Endodermal cell (in vitro differentiated cells): ENCODE measurements around the gene MEDAG. TPM values are rescaled to one million over a fixed set of nuclear protein-coding genes. Genes with fewer than 3 reads are reported as not detected.

Experiments
- DNase-seq: peaks from one replicate; pipeline ENCODE4 v3.0.0-alpha.2; 2017
- H3K27ac ChIP-seq: 2 replicates; pipeline ENCODE4 v1.5.1; 2013; ENCODE audit warnings: mild to moderate bottlenecking, low read depth, low read length, moderate library complexity
- H3K27me3 ChIP-seq: 2 replicates; pipeline ENCODE4 v1.6.1; 2013; ENCODE audit warnings: mild to moderate bottlenecking, low read length, moderate library complexity; ENCODE audit not compliant: insufficient read depth, control insufficient read depth, poor library complexity, severe bottlenecking
- H3K36me3 ChIP-seq: 2 replicates; pipeline ENCODE4 v1.7.0; 2013; ENCODE audit warnings: mild to moderate bottlenecking, low read length, moderate library complexity; ENCODE audit not compliant: control insufficient read depth, insufficient read depth
- H3K4me1 ChIP-seq: one replicate; pipeline ENCODE4 v1.7.0; 2013; ENCODE audit warnings: low read length; ENCODE audit not compliant: control insufficient read depth, insufficient read depth
- H3K4me3 ChIP-seq: 2 replicates; pipeline ENCODE4 v1.5.1; 2013; ENCODE audit warnings: mild to moderate bottlenecking, low read length, moderate library complexity
- H3K9ac ChIP-seq: 2 replicates; pipeline ENCODE4 v1.6.1; 2013; ENCODE audit warnings: mild to moderate bottlenecking, low read length, moderate library complexity; ENCODE audit not compliant: poor library complexity, severe bottlenecking; ENCODE audit errors: extremely low read depth
- H3K9me3 ChIP-seq: 2 replicates; pipeline ENCODE4 v1.6.1; 2013; ENCODE audit warnings: mild to moderate bottlenecking, low read length, moderate library complexity; ENCODE audit not compliant: control insufficient read depth
- H3K27ac Mint-ChIP-seq: 2 replicates; pipeline ENCODE4 v1.8.0; 2020; ENCODE audit warnings: mixed read lengths
- H3K27me3 Mint-ChIP-seq: 2 replicates; pipeline ENCODE4 v1.8.0; 2021; ENCODE audit warnings: mild to moderate bottlenecking, mixed read lengths; ENCODE audit not compliant: insufficient read depth
- H3K36me3 Mint-ChIP-seq: 2 replicates; pipeline ENCODE4 v1.8.0; 2020; ENCODE audit warnings: low read depth, mixed read lengths
- H3K4me1 Mint-ChIP-seq: 2 replicates; pipeline ENCODE4 v1.8.0; 2020; ENCODE audit warnings: mixed read lengths
- H3K4me3 Mint-ChIP-seq: 2 replicates; pipeline ENCODE4 v1.8.0; 2020; ENCODE audit warnings: mild to moderate bottlenecking, moderate library complexity, mixed read lengths
- H3K9me3 Mint-ChIP-seq: 2 replicates; pipeline ENCODE4 v1.8.0; 2020; ENCODE audit warnings: mild to moderate bottlenecking, mixed read lengths
- WGBS, 2 experiments: methylation state at CpG; one replicate each; pipeline versions ENCODE4 v1.1.5 to v1.1.7; 2013; ENCODE audit warnings: missing lambda C conversion rate in 2 of 2, mixed read lengths in 1 of 2; ENCODE audit not compliant: insufficient coverage in 1 of 2, insufficient read length in 1 of 2; 5-methylcytosine and 5-hydroxymethylcytosine counted together
- total RNA-seq, 2 donors: library from RNA; stranded (reverse); fragmentation: NEBNext Ultra II Directional in 1 of 2; extraction: Animal tissue kit (Norgen Biotek cat#: 25700) in 1 of 2; gene quantifications; 2 replicates in 1 of 2; 3 replicates in 1 of 2; pipeline ENCODE4 v1.2.1, GENCODE V29; 2021
- TF ChIP-seq, protein P1 (sequence below): fragments of 200-600 bp; sonication (generic); conservative IDR thresholded peaks from 2 replicates; pipeline ENCODE4 v1.5.0; 2021; ENCODE audit warnings: antibody characterized with exemption, mild to moderate bottlenecking

The MEDAG gene
- total RNA-seq, 2 donors from 2014 or later: 0.13 to 0.33 TPM

DNA sequence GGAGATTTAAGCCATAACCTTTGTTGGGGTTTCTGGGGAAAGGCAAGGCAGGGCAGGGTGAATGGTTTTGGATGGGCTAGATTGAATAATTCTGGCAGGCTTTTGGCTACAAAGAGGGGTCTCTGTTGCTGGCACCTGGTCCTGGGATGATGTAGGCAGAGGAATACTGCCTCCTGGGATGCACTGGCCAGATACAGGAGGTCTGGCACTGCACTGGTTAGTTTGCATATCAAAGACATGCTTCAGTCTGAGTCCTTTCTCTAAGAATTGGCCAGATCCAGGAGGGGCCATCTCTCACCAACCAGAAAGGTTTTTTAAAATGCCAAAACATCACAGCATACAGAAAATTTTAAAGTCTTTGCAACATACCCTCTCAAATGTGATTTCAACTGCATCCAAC lies 8.0 kb upstream of the MEDAG start:
- no peaks in the 10 kb centered on the region for H3K9me3 ChIP-seq
- H3K9ac ChIP-seq: no peak overlapping the region
- Mint-ChIP-seq H3K9me3 (no peaks in the 10 kb centered on the region), H3K4me3 (no peak overlapping the region), H3K27me3 (peaks cover 18% of the 10 kb centered on the region), H3K27ac (no peak overlapping the region), H3K4me1 (peaks cover 1% of the 10 kb centered on the region), H3K36me3 (no peaks in the 10 kb centered on the region)
- peaks cover 28% of the 10 kb centered on the region for H3K27me3 ChIP-seq
- DNase-seq: no peak
- H3K27ac ChIP-seq: no peak overlapping the region
- no peaks in the 10 kb centered on the region for H3K4me1 ChIP-seq
- H3K36me3 ChIP-seq: no peaks in the 10 kb centered on the region
- TF ChIP-seq, protein P1, sequence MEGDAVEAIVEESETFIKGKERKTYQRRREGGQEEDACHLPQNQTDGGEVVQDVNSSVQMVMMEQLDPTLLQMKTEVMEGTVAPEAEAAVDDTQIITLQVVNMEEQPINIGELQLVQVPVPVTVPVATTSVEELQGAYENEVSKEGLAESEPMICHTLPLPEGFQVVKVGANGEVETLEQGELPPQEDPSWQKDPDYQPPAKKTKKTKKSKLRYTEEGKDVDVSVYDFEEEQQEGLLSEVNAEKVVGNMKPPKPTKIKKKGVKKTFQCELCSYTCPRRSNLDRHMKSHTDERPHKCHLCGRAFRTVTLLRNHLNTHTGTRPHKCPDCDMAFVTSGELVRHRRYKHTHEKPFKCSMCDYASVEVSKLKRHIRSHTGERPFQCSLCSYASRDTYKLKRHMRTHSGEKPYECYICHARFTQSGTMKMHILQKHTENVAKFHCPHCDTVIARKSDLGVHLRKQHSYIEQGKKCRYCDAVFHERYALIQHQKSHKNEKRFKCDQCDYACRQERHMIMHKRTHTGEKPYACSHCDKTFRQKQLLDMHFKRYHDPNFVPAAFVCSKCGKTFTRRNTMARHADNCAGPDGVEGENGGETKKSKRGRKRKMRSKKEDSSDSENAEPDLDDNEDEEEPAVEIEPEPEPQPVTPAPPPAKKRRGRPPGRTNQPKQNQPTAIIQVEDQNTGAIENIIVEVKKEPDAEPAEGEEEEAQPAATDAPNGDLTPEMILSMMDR: no peak
- no peak overlapping the region for H3K4me3 ChIP-seq

DNA sequence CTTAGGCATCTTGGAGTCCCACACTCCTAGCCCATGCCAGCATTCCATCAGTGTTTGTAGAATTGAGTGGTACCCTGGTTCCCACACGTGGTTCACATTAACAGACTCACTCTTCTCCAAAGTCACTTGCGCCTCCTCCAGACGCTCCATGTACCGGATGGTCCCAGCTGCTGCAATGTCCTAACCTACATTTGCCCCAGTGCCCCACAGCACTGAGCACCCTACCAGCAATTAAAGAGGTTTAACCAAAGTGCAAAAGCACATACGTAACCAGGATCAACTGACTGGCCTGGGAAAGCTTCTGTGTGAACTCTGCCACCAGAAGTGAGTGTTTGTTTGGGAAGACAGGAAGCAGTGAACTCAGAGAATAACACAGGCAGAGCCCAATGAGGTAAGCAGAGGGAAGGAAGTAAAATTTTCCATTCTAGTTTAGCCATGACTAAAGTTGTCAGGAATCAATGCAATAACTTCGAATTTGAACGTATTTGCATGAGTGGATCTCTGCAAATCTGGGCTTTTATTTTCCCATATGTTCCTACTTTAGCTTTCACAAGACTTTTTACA lies 7.3 kb upstream of the MEDAG start:
- peaks cover 25% of the 10 kb centered on the region for H3K27me3 Mint-ChIP-seq
- DNase-seq: no peak
- Histone ChIP-seq H3K27ac (no peak overlapping the region), H3K4me3 (no peak overlapping the region), H3K9me3 (no peaks in the 10 kb centered on the region), H3K4me1 (no peaks in the 10 kb centered on the region), H3K9ac (no peak overlapping the region), H3K27me3 (peaks cover 35% of the 10 kb centered on the region), H3K36me3 (no peaks in the 10 kb centered on the region)
- H3K4me1 Mint-ChIP-seq: no peaks in the 10 kb centered on the region
- no peak overlapping the region for H3K4me3 Mint-ChIP-seq
- no peaks in the 10 kb centered on the region for H3K9me3 Mint-ChIP-seq
- H3K36me3 Mint-ChIP-seq: no peaks in the 10 kb centered on the region
- 93 to 96% methylated on average over 7 of the region's 7 CpGs for WGBS, 2 experiments
- TF ChIP-seq, protein P1: no peak
- no peak overlapping the region for H3K27ac Mint-ChIP-seq

DNA sequence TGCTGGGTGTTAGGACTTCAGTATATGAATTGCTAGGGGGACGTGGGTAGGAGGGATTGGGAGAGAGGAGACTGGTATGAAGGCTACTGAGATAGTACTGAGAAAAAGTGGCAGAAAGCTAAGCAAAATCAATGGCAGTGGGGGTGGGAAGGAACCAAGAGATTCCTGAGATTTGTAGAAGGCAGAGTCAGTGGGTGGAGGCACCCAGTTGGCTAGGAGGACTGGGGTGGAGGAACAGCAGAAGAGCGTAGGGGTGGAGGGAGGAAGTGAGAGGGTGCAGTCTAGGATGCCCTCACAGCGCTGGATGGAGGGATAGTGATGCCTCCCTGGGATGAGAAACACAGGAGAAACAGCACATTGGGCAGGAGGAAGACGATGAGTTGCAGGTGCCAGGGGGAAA lies 5.6 kb upstream of the MEDAG start:
- no peaks in the 10 kb centered on the region for H3K36me3 ChIP-seq
- Mint-ChIP-seq H3K27ac (no peak overlapping the region), H3K36me3 (no peaks in the 10 kb centered on the region), H3K4me3 (no peak overlapping the region), H3K9me3 (no peaks in the 10 kb centered on the region), H3K4me1 (no peaks in the 10 kb centered on the region), H3K27me3 (peaks cover 42% of the 10 kb centered on the region)
- H3K9ac ChIP-seq: no peak overlapping the region
- TF ChIP-seq, protein P1: no peak
- 89 to 92% methylated on average over 3 to 4 of the region's 4 CpGs for WGBS, 2 experiments
- H3K27ac ChIP-seq: no peak overlapping the region
- H3K4me1 ChIP-seq: no peaks in the 10 kb centered on the region
- no peak for DNase-seq
- no peak overlapping the region for H3K4me3 ChIP-seq
- no peaks in the 10 kb centered on the region for H3K9me3 ChIP-seq
- H3K27me3 ChIP-seq: peaks cover 52% of the 10 kb centered on the region
